HG03064 (cell line): Measurements from ENCODE around the gene AKR1B15.
"Not testable (repeated sequence)": the region's sequence is repeated elsewhere in the genome, so short reads cannot be mapped to it uniquely, and the experiment has no call there.

Experiments used
- ATAC-seq: cut with Tn5 transposase; IDR thresholded peaks from one replicate; pipeline ENCODE4 v1.9.1; 2021; ENCODE audit warnings: low read depth; ENCODE audit not compliant: unreplicated experiment

AKR1B15 gene

GRCh38 chr7:134558370-134558769, 9.5 kb downstream of the AKR1B15 start:
- no peak for ATAC-seq

GRCh38 chr7:134561616-134562015, 12.7 kb downstream of the AKR1B15 start:
- ATAC-seq, result not testable (repeated sequence)

GRCh38 chr7:134562136-134562535, 13.2 kb downstream of the AKR1B15 start:
- ATAC-seq, result no peak

- not testable (repeated sequence) for ATAC-seq
Measured at GRCh38 chr7:134563398-134563749, 14.5 kb downstream of the AKR1B15 start.

GRCh38 chr7:134565643-134566136, 16.8 kb downstream of the AKR1B15 start:
- no peak for ATAC-seq

- ATAC-seq, result no peak
Measured at GRCh38 chr7:134567368-134567767, 18.5 kb downstream of the AKR1B15 start.

- not testable (repeated sequence) for ATAC-seq
Measured at GRCh38 chr7:134569962-134570361, 21.1 kb downstream of the AKR1B15 start.

GRCh38 chr7:134571101-134571500, 22.2 kb downstream of the AKR1B15 start:
- ATAC-seq, result no peak

- no peak for ATAC-seq
Measured at GRCh38 chr7:134571746-134572461, 23.0 kb downstream of the AKR1B15 start.

- ATAC-seq, result no peak
Measured at GRCh38 chr7:134574322-134574721, 25.4 kb downstream of the AKR1B15 start.

- no peak for ATAC-seq
Measured at GRCh38 chr7:134584290-134584689, 35.4 kb downstream of the AKR1B15 start.

- no peak for ATAC-seq
Measured at GRCh38 chr7:134585897-134586296, 37.0 kb downstream of the AKR1B15 start.

- no peak for ATAC-seq
Measured at GRCh38 chr7:134587750-134588149, 38.8 kb downstream of the AKR1B15 start.

GRCh38 chr7:134589491-134589941, 40.6 kb downstream of the AKR1B15 start:
- ATAC-seq, result no peak

- no peak for ATAC-seq
Measured at GRCh38 chr7:134593530-134594392, 44.9 kb downstream of the AKR1B15 start.

GRCh38 chr7:134594877-134595276, 46.0 kb downstream of the AKR1B15 start:
- ATAC-seq, result no peak

- ATAC-seq, result no peak
Measured at GRCh38 chr7:134599371-134599770, 50.5 kb downstream of the AKR1B15 start.

- no peak for ATAC-seq
Measured at GRCh38 chr7:134601459-134601858, 52.5 kb downstream of the AKR1B15 start.

GRCh38 chr7:134602881-134603451, 54.1 kb downstream of the AKR1B15 start:
- ATAC-seq, result no peak

- ATAC-seq, result peak; percentile 82
Measured at GRCh38 chr7:134605978-134606923, 57.3 kb downstream of the AKR1B15 start.
